ENCODE measurements around the gene SMDT1. TPM values are rescaled to one million over a fixed set of nuclear protein-coding genes. Genes with fewer than 3 reads are reported as not detected.

The SMDT1 gene
- total RNA-seq, 2 experiments from 2014 or later, result 23.0 to 114 TPM

DNA sequence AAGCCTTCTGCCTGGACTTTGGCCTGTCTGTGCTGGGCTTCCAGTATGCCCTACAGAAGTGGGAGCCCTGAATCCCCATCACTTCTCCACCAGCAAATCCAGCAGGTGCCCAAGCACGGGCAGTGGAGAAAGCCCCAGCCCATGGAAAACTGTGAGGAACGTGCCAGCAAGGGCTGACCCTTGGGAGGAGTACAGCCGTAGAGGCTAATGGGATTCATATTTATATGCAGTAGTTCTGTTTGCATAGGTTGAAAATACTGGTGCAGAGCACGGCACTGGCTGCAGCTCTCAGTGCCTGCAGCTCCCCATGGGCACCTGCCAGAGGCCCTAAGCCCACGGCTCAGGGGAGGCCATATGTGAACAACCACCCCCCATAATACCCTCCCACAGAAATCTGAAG is 19.0 kb upstream of the SMDT1 start:
- Histone ChIP-seq H4K20me1 (ENCODE audit: insufficient read depth, low read length) (no peaks in the 10 kb centered on the region), H3K36me3 (ENCODE audit: insufficient read depth, low read length) (peaks cover 69% of the 10 kb centered on the region), H3K79me2 (ENCODE audit: insufficient read depth, low read depth, low read length) (no peaks in the 10 kb centered on the region), H3K27ac (ENCODE audit: low read depth, low read length, poor library complexity, severe bottlenecking) (no peak overlapping the region), H3K4me1 (ENCODE audit: insufficient read depth, low read length, poor library complexity, severe bottlenecking) (no peaks in the 10 kb centered on the region), H3K4me2 (ENCODE audit: low read length) (no peak overlapping the region), H2AFZ (ENCODE audit: low read length) (no peak overlapping the region), H3K9me2 (ENCODE audit: insufficient read depth, low read length) (no peaks in the 10 kb centered on the region), H3K4me3 (ENCODE audit: low read depth, low read length, poor library complexity, severe bottlenecking) (no peak overlapping the region), H3K9me3 (ENCODE audit: low read length) (peaks cover 13% of the 10 kb centered on the region)
- ChIA-PET CTCF (ENCODE audit: unreplicated experiment) (no interaction called here), POLR2A (interaction anchor here (0.5 to 1.0 kb wide), 2 partner anchors 28 to 799 kb away, joined by 4 to 5 read pairs; no protein-coding TSS in a partner anchor)
- no peak for DNase-seq (ENCODE audit: low spot score)
- TF ChIP-seq EZH2phosphoT487 (IDR thresholded peaks at IDR 0.05; ENCODE audit: borderline replicate concordance, low read depth, low read length), result no peak
- TF ChIP-seq, protein P1, sequence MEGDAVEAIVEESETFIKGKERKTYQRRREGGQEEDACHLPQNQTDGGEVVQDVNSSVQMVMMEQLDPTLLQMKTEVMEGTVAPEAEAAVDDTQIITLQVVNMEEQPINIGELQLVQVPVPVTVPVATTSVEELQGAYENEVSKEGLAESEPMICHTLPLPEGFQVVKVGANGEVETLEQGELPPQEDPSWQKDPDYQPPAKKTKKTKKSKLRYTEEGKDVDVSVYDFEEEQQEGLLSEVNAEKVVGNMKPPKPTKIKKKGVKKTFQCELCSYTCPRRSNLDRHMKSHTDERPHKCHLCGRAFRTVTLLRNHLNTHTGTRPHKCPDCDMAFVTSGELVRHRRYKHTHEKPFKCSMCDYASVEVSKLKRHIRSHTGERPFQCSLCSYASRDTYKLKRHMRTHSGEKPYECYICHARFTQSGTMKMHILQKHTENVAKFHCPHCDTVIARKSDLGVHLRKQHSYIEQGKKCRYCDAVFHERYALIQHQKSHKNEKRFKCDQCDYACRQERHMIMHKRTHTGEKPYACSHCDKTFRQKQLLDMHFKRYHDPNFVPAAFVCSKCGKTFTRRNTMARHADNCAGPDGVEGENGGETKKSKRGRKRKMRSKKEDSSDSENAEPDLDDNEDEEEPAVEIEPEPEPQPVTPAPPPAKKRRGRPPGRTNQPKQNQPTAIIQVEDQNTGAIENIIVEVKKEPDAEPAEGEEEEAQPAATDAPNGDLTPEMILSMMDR (conservative IDR thresholded peaks at IDR 0.05; ENCODE audit: low read length), result no peak
- BruUV-seq (replicated peaks), result no TSS peak
- intact Hi-C loops (cut with micrococcal nuclease; ENCODE audit: unreplicated experiment), result no loop called here

DNA sequence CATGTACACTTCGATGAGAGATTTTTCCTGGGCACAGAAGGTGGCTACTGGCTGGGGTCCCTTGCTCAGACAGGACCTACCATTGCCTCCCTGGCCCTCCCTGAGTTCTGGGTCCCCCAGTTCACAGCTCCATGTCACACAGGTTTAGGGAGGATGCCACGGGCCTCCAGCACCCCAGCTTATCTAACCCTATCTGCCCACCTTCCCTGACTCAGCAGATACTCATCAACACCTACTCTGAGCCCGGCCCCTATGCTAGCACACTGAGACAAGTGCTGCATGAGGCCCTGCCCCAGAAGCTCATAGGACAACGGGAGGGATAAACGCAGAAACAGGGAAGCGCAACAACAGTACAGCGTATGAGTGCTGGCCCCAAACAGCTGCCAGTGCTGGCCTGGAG is 18.5 kb upstream of the SMDT1 start:
- ChIA-PET CTCF (ENCODE audit: unreplicated experiment) (no interaction called here), POLR2A (interaction anchor here (0.5 to 1.0 kb wide), 3 partner anchors 27 to 799 kb away, joined by 3 to 5 read pairs (median 4); no protein-coding TSS in a partner anchor)
- peaks cover 74% of the 10 kb centered on the region for H3K36me3 ChIP-seq (ENCODE audit: insufficient read depth, low read length)
- H2AFZ ChIP-seq (ENCODE audit: low read length), result no peak overlapping the region
- no peak for TF ChIP-seq EZH2phosphoT487 (IDR thresholded peaks at IDR 0.05; ENCODE audit: borderline replicate concordance, low read depth, low read length)
- TF ChIP-seq, protein P1 (conservative IDR thresholded peaks at IDR 0.05; ENCODE audit: low read length), result no peak
- intact Hi-C loops (cut with micrococcal nuclease; ENCODE audit: unreplicated experiment), result no loop called here
- H3K9me2 ChIP-seq (ENCODE audit: insufficient read depth, low read length), result no peaks in the 10 kb centered on the region
- H3K4me3 ChIP-seq (ENCODE audit: low read depth, low read length, poor library complexity, severe bottlenecking), result no peak overlapping the region
- no peaks in the 10 kb centered on the region for H4K20me1 ChIP-seq (ENCODE audit: insufficient read depth, low read length)
- no peak for DNase-seq (ENCODE audit: low spot score)
- BruUV-seq (replicated peaks), result no TSS peak
- peaks cover 13% of the 10 kb centered on the region for H3K9me3 ChIP-seq (ENCODE audit: low read length)
- no peak overlapping the region for H3K27ac ChIP-seq (ENCODE audit: low read depth, low read length, poor library complexity, severe bottlenecking)
- H3K4me1 ChIP-seq (ENCODE audit: insufficient read depth, low read length, poor library complexity, severe bottlenecking), result no peaks in the 10 kb centered on the region
- H3K79me2 ChIP-seq (ENCODE audit: insufficient read depth, low read depth, low read length), result no peaks in the 10 kb centered on the region
- no peak overlapping the region for H3K4me2 ChIP-seq (ENCODE audit: low read length)

DNA sequence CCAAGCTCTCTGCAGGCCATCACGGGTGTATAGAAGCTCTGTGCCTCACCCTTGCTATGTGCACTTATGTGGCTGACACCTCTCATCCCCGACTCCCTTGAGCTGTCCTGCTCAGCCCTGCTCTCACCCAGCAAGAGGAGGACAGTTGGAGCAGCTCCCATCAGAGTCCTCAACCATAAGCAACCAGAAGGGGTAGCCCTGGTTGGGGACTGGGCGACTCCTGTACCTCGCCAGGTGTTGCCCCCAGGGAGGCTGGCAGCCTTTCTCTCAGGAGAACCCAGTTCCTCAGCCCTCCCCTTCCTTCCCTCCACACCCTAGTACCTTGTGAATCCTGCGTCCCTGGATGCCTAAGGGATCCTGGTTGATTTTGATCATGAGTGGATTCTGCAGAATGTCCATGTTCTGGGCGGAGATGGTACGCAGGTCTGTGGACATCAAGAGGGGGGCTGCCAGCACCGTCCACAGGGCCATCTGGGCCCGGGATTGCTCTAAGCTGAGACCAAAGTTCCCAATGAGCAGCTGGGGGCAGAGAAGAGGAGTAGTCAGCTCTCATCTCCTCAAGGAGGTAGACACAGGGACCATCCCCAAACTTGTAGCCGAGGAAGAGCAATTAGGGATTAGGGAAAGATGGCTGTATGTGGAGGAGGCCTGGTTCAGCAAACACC is 16.9 kb upstream of the SMDT1 start:
- no peaks in the 10 kb centered on the region for H3K9me3 ChIP-seq (ENCODE audit: low read length)
- H3K4me2 ChIP-seq (ENCODE audit: low read length), result no peak overlapping the region
- TF ChIP-seq EZH2phosphoT487 (IDR thresholded peaks at IDR 0.05; ENCODE audit: borderline replicate concordance, low read depth, low read length), result no peak
- TF ChIP-seq, protein P1 (conservative IDR thresholded peaks at IDR 0.05; ENCODE audit: low read length), result no peak
- H2AFZ ChIP-seq (ENCODE audit: low read length), result no peak overlapping the region
- DNase-seq (ENCODE audit: low spot score), result no peak
- peaks cover 76% of the 10 kb centered on the region for H3K36me3 ChIP-seq (ENCODE audit: insufficient read depth, low read length)
- H3K9me2 ChIP-seq (ENCODE audit: insufficient read depth, low read length), result no peaks in the 10 kb centered on the region
- H3K4me1 ChIP-seq (ENCODE audit: insufficient read depth, low read length, poor library complexity, severe bottlenecking), result no peaks in the 10 kb centered on the region
- H3K27ac ChIP-seq (ENCODE audit: low read depth, low read length, poor library complexity, severe bottlenecking), result no peak overlapping the region
- CTCF ChIA-PET (ENCODE audit: unreplicated experiment), result no interaction called here
- no peaks in the 10 kb centered on the region for H4K20me1 ChIP-seq (ENCODE audit: insufficient read depth, low read length)
- BruUV-seq (replicated peaks), result no TSS peak
- intact Hi-C loops (cut with micrococcal nuclease; ENCODE audit: unreplicated experiment), result no loop called here
- H3K4me3 ChIP-seq (ENCODE audit: low read depth, low read length, poor library complexity, severe bottlenecking), result no peak overlapping the region
- POLR2A ChIA-PET, result interaction anchor here (0.8 kb wide), 1 partner anchor 283 kb away, joined by 3 read pairs; no protein-coding TSS in a partner anchor
- no peaks in the 10 kb centered on the region for H3K79me2 ChIP-seq (ENCODE audit: insufficient read depth, low read depth, low read length)
